ENCODE results near the gene TMEM128. TPM values are rescaled to one million over a fixed set of nuclear protein-coding genes. Genes with fewer than 3 reads are reported as not detected.
"Not testable (repeated sequence)": the region's sequence is repeated elsewhere in the genome, so short reads cannot be mapped to it uniquely, and the experiment has no call there.

Gene TMEM128
- total RNA-seq, 2 experiments from 2014 or later, result 22.0 to 25.3 TPM

GRCh38 chr4:4254199-4254598, 6.2 kb upstream of the TMEM128 start:
- Mint-ChIP-seq H3K27ac (no peak overlapping the region), H3K36me3 (no peaks in the 10 kb centered on the region), H3K4me3 (no peak overlapping the region), H3K4me1 (ENCODE audit: low read depth) (peaks cover 2% of the 10 kb centered on the region), H3K9me3 (no peaks in the 10 kb centered on the region), H3K27me3 (no peaks in the 10 kb centered on the region)
- intact Hi-C loops (cut with micrococcal nuclease), result no loop called here
- ChIA-PET POLR2A (no interaction called here), CTCF (interaction anchor here (1.0 to 1.8 kb wide), 2 partner anchors 81 to 88 kb away, joined by 3 to 6 read pairs; no protein-coding TSS in a partner anchor)
- no peak for DNase-seq

- no peak for DNase-seq
- no peak overlapping the region for H3K4me3 Mint-ChIP-seq
- H3K27ac Mint-ChIP-seq, result no peak overlapping the region
- intact Hi-C loops (cut with micrococcal nuclease), result loop anchor here (2.0 to 5.0 kb wide), 3 partner anchors 137 to 295 kb away; partner anchors contain the start of genes NSG1 and STX18
- H3K36me3 Mint-ChIP-seq, result peaks cover 10% of the 10 kb centered on the region
- ChIA-PET CTCF (interaction anchor here (2.6 to 2.8 kb wide), 2 partner anchors 10 to 85 kb away, joined by 19 to 26 read pairs; no protein-coding TSS in a partner anchor), POLR2A (interaction anchor here (1.0 kb wide), 1 partner anchor 293 kb away, joined by 3 read pairs; the partner anchor contains the start of gene STX18)
- no peaks in the 10 kb centered on the region for H3K9me3 Mint-ChIP-seq
- no peaks in the 10 kb centered on the region for H3K27me3 Mint-ChIP-seq
- peaks cover 27% of the 10 kb centered on the region for H3K4me1 Mint-ChIP-seq (ENCODE audit: low read depth)
Observed at GRCh38 chr4:4249866-4250265, 1.8 kb upstream of the TMEM128 start.

- peaks cover 12% of the 10 kb centered on the region for H3K36me3 Mint-ChIP-seq
- CTCF ChIA-PET, result interaction anchor here (2.6 kb wide), 1 partner anchor 10 kb away, joined by 19 read pairs; no protein-coding TSS in a partner anchor
- H3K9me3 Mint-ChIP-seq, H3K27ac Mint-ChIP-seq, DNase-seq, H3K27me3 Mint-ChIP-seq: not testable (repeated sequence)
- peak overlapping the region; percentile 97 for H3K4me3 Mint-ChIP-seq
- POLR2A ChIA-PET, result interaction anchor here (1.0 to 2.3 kb wide), 2 partner anchors 41 to 293 kb away, joined by 3 to 6 read pairs; partner anchors contain the start of genes LYAR, STX18 and ZBTB49
- H3K4me1 Mint-ChIP-seq (ENCODE audit: low read depth), result peaks cover 27% of the 10 kb centered on the region
- intact Hi-C loops (cut with micrococcal nuclease), result loop anchor here (2.0 to 5.0 kb wide), 3 partner anchors 137 to 295 kb away; partner anchors contain the start of genes NSG1 and STX18
Observed at GRCh38 chr4:4249342-4249741, 1.3 kb upstream of the TMEM128 start.

- Mint-ChIP-seq H3K4me1 (ENCODE audit: low read depth) (peaks cover 27% of the 10 kb centered on the region), H3K4me3 (peak overlapping the region; percentile 97), H3K9me3 (no peaks in the 10 kb centered on the region), H3K27me3 (no peaks in the 10 kb centered on the region), H3K36me3 (peaks cover 14% of the 10 kb centered on the region), H3K27ac (peak overlapping the region; percentile 98)
- CTCF ChIA-PET, result interaction anchor here (0.9 to 2.6 kb wide), 3 partner anchors 11 to 66 kb away, joined by 3 to 19 read pairs (median 3); no protein-coding TSS in a partner anchor
- intact Hi-C loops (cut with micrococcal nuclease), result loop anchor here (1.0 to 5.0 kb wide), 5 partner anchors 41 to 294 kb away; partner anchors contain the start of genes LYAR, NSG1, STX18 and ZBTB49
- DNase-seq, result no peak
- POLR2A ChIA-PET, result interaction anchor here (1.0 to 2.3 kb wide), 2 partner anchors 41 to 294 kb away, joined by 3 to 6 read pairs; partner anchors contain the start of genes LYAR, STX18 and ZBTB49
Observed at GRCh38 chr4:4248885-4249203, 821 bp upstream of the TMEM128 start.

- ChIA-PET CTCF (interaction anchor here (1.2 to 2.6 kb wide), 3 partner anchors 12 to 88 kb away, joined by 3 to 19 read pairs (median 6); no protein-coding TSS in a partner anchor), POLR2A (interaction anchor here (0.8 to 2.3 kb wide), 5 partner anchors 13 to 294 kb away, joined by 3 to 8 read pairs (median 6); partner anchors contain the start of genes LYAR, STX18 and ZBTB49)
- Mint-ChIP-seq H3K27me3 (no peaks in the 10 kb centered on the region), H3K9me3 (no peaks in the 10 kb centered on the region), H3K36me3 (peaks cover 22% of the 10 kb centered on the region), H3K4me3 (peak overlapping the region; percentile 97), H3K4me1 (ENCODE audit: low read depth) (peaks cover 27% of the 10 kb centered on the region), H3K27ac (peak overlapping the region; percentile 63)
- peak; percentile 14 for DNase-seq
- intact Hi-C loops (cut with micrococcal nuclease), result loop anchor here (1.0 to 5.0 kb wide), 5 partner anchors 43 to 295 kb away; partner anchors contain the start of genes LYAR, NSG1, STX18 and ZBTB49
Observed at GRCh38 chr4:4247696-4248028, 361 bp downstream of the TMEM128 start.

GRCh38 chr4:4245172-4245571, 2.9 kb downstream of the TMEM128 start:
- Mint-ChIP-seq H3K4me1 (ENCODE audit: low read depth) (peaks cover 27% of the 10 kb centered on the region), H3K36me3 (peaks cover 27% of the 10 kb centered on the region), H3K4me3 (no peak overlapping the region), H3K27ac (no peak overlapping the region), H3K9me3 (no peaks in the 10 kb centered on the region), H3K27me3 (no peaks in the 10 kb centered on the region)
- intact Hi-C loops (cut with micrococcal nuclease), result loop anchor here (5.0 kb wide), 1 partner anchor 297 kb away; the partner anchor contains the start of gene STX18
- POLR2A ChIA-PET, result no interaction called here
- CTCF ChIA-PET, result no interaction called here
- DNase-seq, result no peak

- H3K27ac Mint-ChIP-seq; CTCF ChIA-PET; H3K27me3 Mint-ChIP-seq; DNase-seq; POLR2A ChIA-PET; H3K4me1 Mint-ChIP-seq (ENCODE audit: low read depth); intact Hi-C loops (cut with micrococcal nuclease); H3K4me3 Mint-ChIP-seq; H3K9me3 Mint-ChIP-seq: not testable (repeated sequence)
- peaks cover 31% of the 10 kb centered on the region for H3K36me3 Mint-ChIP-seq
Observed at GRCh38 chr4:4239551-4239950, 8.5 kb downstream of the TMEM128 start.

GRCh38 chr4:4233610-4234009, 14.4 kb downstream of the TMEM128 start:
- Mint-ChIP-seq H3K9me3 (peaks cover 19% of the 10 kb centered on the region), H3K4me3 (no peak overlapping the region)
- intact Hi-C loops (cut with micrococcal nuclease), result no loop called here

GRCh38 chr4:4228356-4228668, 19.7 kb downstream of the TMEM128 start:
- ChIA-PET POLR2A (no interaction called here), CTCF (no interaction called here)
- H3K9me3 Mint-ChIP-seq, result peaks cover 7% of the 10 kb centered on the region
- peaks cover 3% of the 10 kb centered on the region for H3K36me3 Mint-ChIP-seq
- H3K27me3 Mint-ChIP-seq, result peaks cover 44% of the 10 kb centered on the region
- peaks cover 8% of the 10 kb centered on the region for H3K4me1 Mint-ChIP-seq (ENCODE audit: low read depth)
- H3K27ac Mint-ChIP-seq, result no peak overlapping the region
- intact Hi-C loops (cut with micrococcal nuclease), result no loop called here
- no peak overlapping the region for H3K4me3 Mint-ChIP-seq
- DNase-seq, result no peak

More at GRCh38 chr4:4233610-4234009, 14.4 kb downstream of the TMEM128 start:
- Mint-ChIP-seq H3K4me1 (ENCODE audit: low read depth) (no peaks in the 10 kb centered on the region), H3K36me3 (peaks cover 16% of the 10 kb centered on the region), H3K27me3 (peaks cover 10% of the 10 kb centered on the region), H3K27ac (no peak overlapping the region)
- POLR2A ChIA-PET, result no interaction called here
- DNase-seq, result no peak
- CTCF ChIA-PET, result no interaction called here

- Mint-ChIP-seq H3K4me1 (ENCODE audit: low read depth) (peaks cover 8% of the 10 kb centered on the region), H3K27ac (no peak overlapping the region), H3K36me3 (peaks cover 3% of the 10 kb centered on the region), H3K9me3 (peaks cover 1% of the 10 kb centered on the region), H3K27me3 (peaks cover 48% of the 10 kb centered on the region), H3K4me3 (no peak overlapping the region)
- CTCF ChIA-PET, result no interaction called here
- no peak for DNase-seq
- intact Hi-C loops (cut with micrococcal nuclease), result no loop called here
- POLR2A ChIA-PET, result no interaction called here
Observed at GRCh38 chr4:4227510-4228355, 20.3 kb downstream of the TMEM128 start.

- Mint-ChIP-seq H3K27me3 (peaks cover 55% of the 10 kb centered on the region), H3K4me3 (no peak within 1 kb of the TSS), H3K4me1 (ENCODE audit: low read depth) (peaks cover 8% of the 10 kb centered on the region)
Observed at GRCh38 chr4:4226606-4227438, 21.2 kb downstream of the TMEM128 start, which contains the start of gene OTOP1. TSS of gene OTOP1 (minus strand) at chr4:4226929. CDS start at chr4:4226864, 65 bp downstream.

More at GRCh38 chr4:4226606-4227438, 21.2 kb downstream of the TMEM128 start, which contains the start of gene OTOP1:
- POLR2A ChIA-PET, result no interaction called here
- DNase-seq, result no peak
- H3K27ac Mint-ChIP-seq, result no peak within 1 kb of the TSS
- no peaks in the 10 kb centered on the region for H3K9me3 Mint-ChIP-seq
- H3K36me3 Mint-ChIP-seq, result peaks cover 3% of the 10 kb centered on the region
- intact Hi-C loops (cut with micrococcal nuclease), result no loop called here
- CTCF ChIA-PET, result no interaction called here
